HepG2 (cell line): Measurements from ENCODE around the gene BCAM. TPM values are rescaled to one million over a fixed set of nuclear protein-coding genes. Genes with fewer than 3 reads are reported as not detected.
A peak's percentile ranks its signal among the peaks of the same experiment; 100 is the strongest.

Source experiments
- ATF5 ChIP-seq: sonication (generic); formaldehyde crosslinking; IDR thresholded peaks from 2 replicates; pipeline ENCODE4 v1.4.0; 2020; ENCODE audit warnings: mild to moderate bottlenecking, low read depth, missing genetic modification reagents
- CEBPG ChIP-seq: IDR thresholded peaks from 2 replicates; pipeline ENCODE4 v1.6.1; 2016
- DPF2 ChIP-seq: sonication (generic); formaldehyde crosslinking; IDR thresholded peaks from 2 replicates; pipeline ENCODE4 v1.4.0; 2020; ENCODE audit warnings: mild to moderate bottlenecking, low read depth, missing genetic modification reagents, borderline replicate concordance
- HIC2 ChIP-seq: sonication (generic); formaldehyde crosslinking; IDR thresholded peaks from 2 replicates; pipeline ENCODE4 v1.9.0; 2022; ENCODE audit warnings: low read depth, missing genetic modification reagents
- HMG20B ChIP-seq: conservative IDR thresholded peaks from 2 replicates; pipeline ENCODE4 v1.6.1; 2016; ENCODE audit warnings: missing genetic modification reagents, missing compliant biosample characterization
- HMGA1 ChIP-seq: sonication (generic); formaldehyde crosslinking; conservative IDR thresholded peaks from 2 replicates; pipeline ENCODE4 v1.4.0; 2020; ENCODE audit warnings: missing genetic modification reagents
- KDM2A ChIP-seq: sonication (generic); formaldehyde crosslinking; IDR thresholded peaks from 2 replicates; pipeline ENCODE4 v1.4.0; 2020; ENCODE audit warnings: low read depth, missing genetic modification reagents, borderline replicate concordance
- SP5 ChIP-seq: IDR thresholded peaks from 2 replicates; pipeline ENCODE4 v1.6.1; 2016; ENCODE audit warnings: low read depth, borderline replicate concordance
- THAP7 ChIP-seq: sonication (generic); formaldehyde crosslinking; IDR thresholded peaks from 2 replicates; pipeline ENCODE4 v1.8.1; 2023; ENCODE audit warnings: mild to moderate bottlenecking, missing genetic modification reagents
- TP53 ChIP-seq: sonication (generic); formaldehyde crosslinking; conservative IDR thresholded peaks from 2 replicates; pipeline ENCODE4 v1.4.0; 2020; ENCODE audit warnings: missing genetic modification reagents
- YY1 ChIP-seq: IDR thresholded peaks from 2 replicates; pipeline ENCODE4 v1.6.1; 2011; ENCODE audit warnings: low read length, low read depth, moderate library complexity, mild to moderate bottlenecking; ENCODE audit not compliant: insufficient read depth, insufficient replicate concordance
- ZNF350 ChIP-seq: sonication (generic); formaldehyde crosslinking; IDR thresholded peaks from 2 replicates; pipeline ENCODE4 v1.4.0; 2020; ENCODE audit warnings: mild to moderate bottlenecking, low read depth, missing genetic modification reagents, borderline replicate concordance
- ZNF407 ChIP-seq: sonication (generic); formaldehyde crosslinking; IDR thresholded peaks from one replicate; pipeline ENCODE4 v1.5.1; 2020; ENCODE audit warnings: mild to moderate bottlenecking, missing genetic modification reagents; ENCODE audit errors: not compliant biosample characterization
- polyA plus RNA-seq, 8 experiments: library from polyadenylated mRNA; depleted of rRNA in 3 of 8; stranded (reverse) in 7 of 8; unstranded in 1 of 8; fragments of >200 nt; fragmentation: Illumina TruSeq in 4 of 8; extraction: Trizol in 4 of 8; gene quantifications; 2 replicates each; pipeline versions ENCODE4 v1.2.1 to v1.2.3, GENCODE V29; 2011 to 2016; ENCODE audit warnings: low read depth in 4 of 8, missing spikeins in 1 of 8, mixed read lengths in 1 of 8; ENCODE audit not compliant: insufficient read depth in 1 of 8
- total RNA-seq, 5 experiments: library from RNA; depleted of rRNA; stranded (reverse); fragments of >200 nt; fragmentation: Illumina TruSeq; extraction: Trizol; gene quantifications; 2 replicates each; pipeline ENCODE4 v1.2.3, GENCODE V29; 2016; ENCODE audit warnings: low read depth in 1 of 5

BCAM gene
- total and polyA plus RNA-seq, 2 of the 13 experiments (the other 11 are each of a cell fraction or from before 2014, with no cell fraction given) = 51.2 to 62.7 TPM

- TF ChIP-seq ZNF407 (CRISPR knock-in tag) (peak; percentile 9), KDM2A (CRISPR knock-in tag) (peak; percentile 71; the same call in 1 of the 2 replicates), TP53 (CRISPR knock-in tag) (no peak), YY1 (no peak), THAP7 (CRISPR knock-in tag) (peak; percentile 48; the same call in 1 of the 2 replicates), SP5 (CRISPR knock-in tag) (peak; percentile 88), ATF5 (CRISPR knock-in tag) (no peak), HMG20B (CRISPR knock-in tag) (peak; percentile 10; the same call in 1 of the 2 replicates), HIC2 (CRISPR knock-in tag) (0 out of 2 replicates have a peak, but pooled peaks have one; percentile 53), CEBPG (CRISPR knock-in tag) (peak; percentile 50; the same call in 1 of the 2 replicates), DPF2 (CRISPR knock-in tag) (0 out of 2 replicates have a peak, but pooled peaks have one; percentile 19), ZNF350 (CRISPR knock-in tag) (peak; percentile 30; the same call in 1 of the 2 replicates), HMGA1 (no peak)
Measured at GRCh38 chr19:44807652-44808462, 1.0 kb upstream of the BCAM start (continued).
